Fibroblast of skin of abdomen (primary cell): Measurements from ENCODE around the gene PPARG.

ENCODE experiments used
- DNase-seq: peaks from one replicate; pipeline ENCODE4 v3.0.0-alpha.2; 2013

Gene PPARG

DNA sequence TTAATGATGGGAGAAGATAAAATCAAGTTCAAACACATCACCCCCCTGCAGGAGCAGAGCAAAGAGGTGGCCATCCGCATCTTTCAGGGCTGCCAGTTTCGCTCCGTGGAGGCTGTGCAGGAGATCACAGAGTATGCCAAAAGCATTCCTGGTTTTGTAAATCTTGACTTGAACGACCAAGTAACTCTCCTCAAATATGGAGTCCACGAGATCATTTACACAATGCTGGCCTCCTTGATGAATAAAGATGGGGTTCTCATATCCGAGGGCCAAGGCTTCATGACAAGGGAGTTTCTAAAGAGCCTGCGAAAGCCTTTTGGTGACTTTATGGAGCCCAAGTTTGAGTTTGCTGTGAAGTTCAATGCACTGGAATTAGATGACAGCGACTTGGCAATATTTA lies 127.9 kb downstream of the PPARG start:
- DNase-seq = no peak

DNA sequence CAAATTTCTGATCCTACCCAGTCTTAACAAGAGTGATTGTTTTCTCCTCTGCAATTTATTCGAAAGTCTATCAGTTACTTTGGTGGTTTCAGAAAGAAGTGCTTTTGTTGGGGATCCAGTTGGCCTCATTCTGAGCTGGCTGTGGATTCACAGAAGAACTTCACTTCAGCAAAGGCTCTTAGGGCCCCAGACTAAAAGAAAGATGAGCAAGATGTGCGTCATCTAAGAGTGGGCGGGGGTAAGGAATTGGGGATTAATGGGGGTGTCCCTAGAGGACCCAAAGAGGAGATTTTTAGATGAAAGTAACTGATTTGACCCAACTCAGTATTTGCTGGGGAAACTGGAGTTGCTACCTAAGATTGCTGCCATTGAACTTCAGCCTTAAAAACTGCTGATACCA lies 131.5 kb downstream of the PPARG start:
- DNase-seq = no peak

DNA sequence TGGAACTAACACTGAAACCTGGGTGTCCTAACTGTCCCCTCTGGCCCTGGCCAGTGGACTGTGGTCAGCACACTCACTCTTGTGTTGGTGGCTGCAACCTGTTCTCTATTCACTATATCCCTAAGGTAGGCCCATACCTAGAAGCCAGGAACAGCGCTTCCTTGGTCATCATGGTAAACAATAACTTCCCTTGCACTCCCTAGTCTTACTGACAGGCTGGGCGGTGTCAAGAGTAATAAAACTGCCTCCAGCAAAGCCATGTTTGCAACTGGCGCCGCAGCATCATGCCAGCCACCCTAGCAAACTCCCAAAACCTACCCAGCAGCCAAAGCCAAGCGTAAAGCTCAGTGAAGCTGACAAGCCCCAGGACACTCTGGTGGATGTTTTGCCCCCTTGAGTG lies 132.3 kb downstream of the PPARG start:
- DNase-seq = no peak

DNA sequence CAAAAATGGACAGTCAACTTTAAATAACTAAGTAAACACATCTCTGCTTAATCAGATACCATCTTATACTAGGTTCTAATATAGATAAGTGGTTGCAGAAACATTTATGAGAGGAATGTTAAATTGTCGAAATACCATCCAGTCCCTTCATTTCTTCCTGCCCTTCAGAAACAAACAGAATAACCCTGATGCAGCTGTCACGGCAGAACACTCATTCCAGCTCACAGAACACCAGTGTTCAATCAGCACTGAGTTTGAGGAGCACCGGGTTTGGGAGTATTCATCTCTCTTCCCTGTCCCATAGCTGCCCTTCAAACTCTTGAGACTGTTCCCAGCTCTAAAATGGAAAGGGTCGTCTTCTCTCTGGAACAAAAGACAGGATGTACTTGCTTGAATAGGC lies 134.3 kb downstream of the PPARG start:
- no peak for DNase-seq

DNA sequence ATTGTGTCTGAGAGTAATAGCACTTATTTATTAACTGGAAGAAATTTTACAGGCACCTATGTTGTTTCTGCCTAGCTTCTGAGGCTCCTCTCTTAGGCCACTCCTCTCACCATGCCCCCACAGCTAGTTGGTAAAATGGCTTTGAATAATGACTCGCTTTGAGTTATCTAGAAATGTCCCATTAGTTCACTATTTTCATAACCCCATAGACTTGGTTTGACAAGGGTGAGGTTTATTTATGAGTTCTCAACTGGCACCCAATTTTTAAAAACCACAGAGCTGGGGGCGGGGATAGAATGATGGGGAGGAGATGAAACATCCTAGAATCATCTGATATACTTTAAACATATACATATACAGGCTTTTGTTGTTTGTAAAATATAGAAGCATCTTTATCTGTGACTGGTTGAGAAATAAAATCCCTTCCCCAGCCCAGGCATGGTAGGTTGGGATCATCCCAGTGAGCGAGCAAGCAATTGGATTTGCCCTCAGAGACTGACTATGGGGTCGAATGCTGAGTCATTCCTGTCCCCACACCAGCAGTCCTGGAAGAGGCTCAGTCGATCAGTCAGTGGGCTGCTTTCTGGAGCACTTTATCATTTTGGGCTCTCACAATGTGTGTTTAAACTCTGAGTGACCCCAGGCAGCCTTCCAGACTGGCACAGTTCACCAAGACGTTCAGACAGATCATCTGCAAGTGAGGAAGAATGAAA lies 135.2 kb downstream of the PPARG start:
- DNase-seq = peak; percentile 68

DNA sequence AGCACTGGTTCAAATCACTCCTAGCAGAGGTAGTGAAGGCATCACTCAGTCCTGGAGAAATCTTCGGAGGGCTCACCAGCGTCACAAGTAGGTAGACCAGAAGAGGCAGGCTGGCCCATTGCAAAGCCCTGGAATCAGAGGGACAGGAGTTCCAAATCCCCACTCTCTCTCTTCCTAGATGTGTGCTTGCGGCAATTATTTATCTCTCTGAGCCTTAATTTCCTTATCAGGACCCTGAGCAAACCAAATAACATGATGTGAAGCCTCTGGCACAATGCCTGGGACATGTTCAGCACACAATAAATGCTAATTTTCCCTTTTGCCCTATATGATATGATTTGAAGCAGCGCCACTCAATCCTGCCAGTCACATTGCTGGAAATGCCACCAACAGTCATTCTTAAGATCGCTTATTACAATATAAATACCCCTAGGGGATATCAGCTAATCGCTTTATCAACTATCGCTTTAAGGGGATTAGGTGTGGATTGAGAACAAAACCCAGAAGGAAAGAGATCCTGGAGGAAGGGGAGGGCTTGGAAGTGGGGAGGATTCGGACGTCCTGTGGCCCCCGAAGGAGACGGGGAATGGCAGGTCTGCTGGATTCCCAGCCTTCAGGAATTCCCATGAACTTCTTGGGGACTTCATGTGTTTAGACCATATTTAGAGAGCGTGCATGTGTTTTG lies 135.9 kb downstream of the PPARG start:
- no peak for DNase-seq

DNA sequence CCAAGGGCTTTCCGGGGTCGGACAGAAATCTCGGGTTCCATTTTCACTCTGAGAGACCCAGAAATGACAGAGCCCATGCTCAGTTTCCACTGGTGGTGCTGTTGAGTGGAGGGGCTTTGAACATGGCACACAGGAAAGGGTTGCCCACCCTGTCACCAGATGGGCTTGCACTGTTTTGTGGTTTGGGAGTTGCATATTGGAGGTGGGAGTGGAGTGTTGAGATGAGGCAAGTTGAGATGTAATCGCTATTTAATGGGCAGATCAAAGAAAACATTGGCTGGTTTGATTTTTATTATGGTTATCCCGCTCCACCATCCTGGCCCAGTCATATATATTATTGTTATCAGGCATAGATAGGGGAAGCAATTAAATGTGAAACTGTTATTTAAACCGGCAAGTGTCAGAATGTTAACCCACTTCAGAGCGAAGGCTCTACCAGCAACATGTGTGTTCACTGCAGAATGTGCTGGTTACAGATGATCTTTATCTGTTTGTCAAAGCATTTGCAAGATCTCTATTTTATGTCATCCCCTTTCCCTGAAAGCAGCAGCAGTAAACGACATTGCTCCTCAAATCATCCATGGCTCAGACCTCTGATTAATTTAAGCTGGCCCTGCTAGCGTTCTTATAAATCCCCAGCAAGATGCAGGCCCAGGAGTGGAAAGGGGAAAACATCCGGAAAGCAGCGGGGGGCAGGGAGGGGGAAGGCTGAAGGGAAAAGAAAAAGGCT lies 137.1 kb downstream of the PPARG start:
- no peak for DNase-seq

DNA sequence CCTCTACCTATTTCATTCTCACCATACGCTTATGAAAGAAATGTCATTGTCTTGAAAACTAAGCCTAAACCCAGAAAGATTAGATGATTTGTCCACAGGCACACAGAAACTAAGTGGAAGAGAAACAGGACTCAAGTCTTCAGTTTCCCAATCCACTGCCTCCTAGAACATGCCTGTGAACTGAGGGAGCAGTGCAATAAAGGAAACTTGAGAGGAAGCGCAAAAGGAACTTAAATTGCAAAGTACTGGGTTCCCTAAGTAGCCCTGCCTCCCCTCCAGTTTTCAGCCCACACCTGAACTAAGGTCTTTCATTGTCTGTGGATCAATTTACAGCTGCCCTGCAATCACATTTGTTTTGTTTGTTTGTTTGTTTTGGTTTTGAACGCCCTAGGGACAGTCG lies 138.7 kb downstream of the PPARG start:
- DNase-seq = no peak

DNA sequence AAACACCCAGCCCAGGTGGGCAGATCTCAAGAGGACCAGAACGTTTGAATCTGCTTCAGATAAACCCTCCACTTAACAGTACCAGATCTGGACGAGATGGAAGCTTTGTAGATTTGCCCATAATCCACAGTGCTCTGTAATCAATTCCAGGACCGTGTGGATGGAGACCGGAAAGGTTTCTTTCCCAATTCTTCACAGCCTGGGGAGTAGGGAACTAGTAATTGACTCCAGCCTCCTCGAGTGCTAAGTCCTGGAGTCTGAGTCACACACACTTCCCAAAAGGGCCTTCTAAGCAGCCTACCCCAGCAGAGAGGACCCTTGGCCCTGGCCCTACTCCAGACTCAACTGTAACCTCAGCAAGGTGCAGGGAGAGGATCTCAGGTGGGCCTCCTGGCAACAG lies 139.3 kb downstream of the PPARG start:
- DNase-seq = peak; percentile 59

DNA sequence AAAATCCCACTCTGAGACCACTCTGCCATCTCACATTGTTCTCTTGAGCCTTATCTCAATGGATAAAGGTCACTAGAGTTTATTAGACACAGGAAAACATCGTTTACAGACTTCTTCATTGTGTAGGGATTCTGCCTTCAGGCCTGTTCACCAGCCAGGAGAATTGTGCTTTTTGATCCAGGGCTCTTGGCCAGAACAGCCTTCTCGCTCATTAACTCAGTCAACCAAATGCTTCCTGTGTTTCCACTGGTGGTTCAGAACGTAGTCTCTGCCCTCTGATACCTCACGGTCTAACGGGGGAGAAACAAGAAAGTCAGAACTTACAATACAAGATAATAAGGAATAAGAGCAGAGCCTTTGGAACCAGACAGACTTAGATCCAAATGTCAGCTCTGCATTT lies 141.2 kb downstream of the PPARG start:
- DNase-seq = no peak

DNA sequence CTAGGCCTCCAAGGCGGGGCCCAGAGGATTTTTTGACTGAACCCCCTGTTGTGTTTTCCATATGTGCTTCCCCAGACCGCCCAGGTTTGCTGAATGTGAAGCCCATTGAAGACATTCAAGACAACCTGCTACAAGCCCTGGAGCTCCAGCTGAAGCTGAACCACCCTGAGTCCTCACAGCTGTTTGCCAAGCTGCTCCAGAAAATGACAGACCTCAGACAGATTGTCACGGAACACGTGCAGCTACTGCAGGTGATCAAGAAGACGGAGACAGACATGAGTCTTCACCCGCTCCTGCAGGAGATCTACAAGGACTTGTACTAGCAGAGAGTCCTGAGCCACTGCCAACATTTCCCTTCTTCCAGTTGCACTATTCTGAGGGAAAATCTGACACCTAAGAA lies 145.0 kb downstream of the PPARG start:
- no peak for DNase-seq

DNA sequence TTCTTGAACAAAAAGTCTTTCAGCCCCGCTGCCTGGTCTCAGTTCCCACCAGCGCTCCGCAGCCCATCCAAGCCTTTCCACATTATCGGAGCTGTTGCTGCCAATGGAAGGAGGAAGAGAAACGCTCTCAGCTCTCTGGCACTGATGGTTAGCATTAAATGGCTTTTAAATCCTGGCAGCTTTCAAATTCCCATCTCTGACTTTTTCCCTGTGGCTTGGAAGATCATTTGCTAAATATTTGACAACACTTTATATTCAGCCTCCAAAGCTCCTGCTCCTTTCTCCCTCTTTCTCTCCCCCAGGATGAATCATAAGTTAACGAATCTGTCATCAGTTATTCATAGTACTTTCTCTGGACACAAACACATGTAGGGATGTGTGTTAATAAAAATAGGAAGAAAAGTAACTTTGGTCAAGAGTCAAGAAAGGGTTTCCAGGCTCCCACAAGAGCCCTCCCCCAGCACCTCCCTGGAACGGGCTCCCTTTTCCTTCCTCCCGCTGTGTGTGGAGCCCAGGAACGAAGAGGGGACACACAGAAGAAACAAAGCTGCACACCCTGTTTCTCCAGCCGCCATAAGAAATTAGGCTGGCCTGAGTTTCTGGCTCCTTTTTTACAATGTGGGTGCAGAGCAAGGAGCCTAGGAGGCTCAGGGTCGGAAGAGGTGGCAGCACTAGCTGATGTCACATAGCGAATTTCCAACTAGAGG lies 147.8 kb downstream of the PPARG start:
- peak; percentile 88 for DNase-seq

DNA sequence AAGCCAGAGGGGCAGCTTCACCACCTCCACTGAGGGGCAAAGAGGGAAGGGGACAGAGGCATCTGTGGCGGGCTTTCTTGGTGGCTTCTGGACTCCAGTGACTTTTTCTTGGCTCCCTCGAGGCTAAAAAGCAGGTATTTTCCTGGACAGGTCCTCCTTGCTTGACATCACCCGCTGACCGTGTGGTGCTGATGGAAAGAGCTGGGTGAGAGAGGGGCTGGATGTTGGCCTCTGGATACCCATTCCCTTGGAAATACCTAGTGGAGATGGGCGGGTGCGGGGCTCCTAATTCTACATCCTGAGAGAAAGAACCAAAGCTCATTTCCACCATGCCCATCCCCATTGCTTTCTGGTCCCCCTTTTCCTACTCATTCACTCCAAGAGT lies 148.3 kb downstream of the PPARG start:
- no peak for DNase-seq

DNA sequence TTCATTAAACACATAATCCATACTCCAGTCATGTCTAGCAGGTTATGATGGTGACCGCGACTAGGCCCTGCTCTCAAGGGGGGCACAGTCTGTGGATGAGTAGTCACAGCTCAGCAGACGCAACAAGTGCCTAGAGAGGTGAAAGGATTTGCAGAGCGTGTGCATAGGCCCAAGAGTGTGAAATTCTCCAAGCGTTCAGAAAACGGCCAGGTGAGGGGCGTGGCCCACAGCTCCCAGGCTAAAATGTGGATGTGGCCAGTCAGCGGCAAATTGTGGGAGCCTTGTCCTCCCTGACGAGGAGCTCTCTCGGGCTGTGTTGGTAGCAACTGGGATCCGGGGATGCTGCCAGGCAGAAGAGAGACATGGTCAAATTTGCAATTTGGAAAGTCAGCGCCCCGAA lies 149.0 kb downstream of the PPARG start:
- DNase-seq = no peak

DNA sequence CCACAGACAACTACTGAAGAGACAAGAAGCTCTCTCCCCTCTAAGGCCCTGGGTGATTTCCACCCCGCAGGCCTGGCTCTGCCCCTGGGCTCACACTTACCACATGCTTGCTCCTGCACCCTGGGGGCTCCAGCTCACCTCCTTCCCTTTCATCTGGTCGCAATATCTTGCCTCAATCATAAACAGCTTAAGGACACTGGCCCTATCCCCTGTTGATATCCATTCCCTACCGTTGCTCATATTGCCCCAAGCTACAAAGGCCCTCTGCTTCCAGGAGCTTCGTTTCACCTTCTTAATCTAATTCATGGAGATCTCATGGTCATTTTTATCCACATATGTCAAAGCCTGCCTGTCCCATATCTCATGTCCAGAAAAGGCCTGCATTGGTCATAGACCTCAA lies 149.4 kb downstream of the PPARG start:
- no peak for DNase-seq

DNA sequence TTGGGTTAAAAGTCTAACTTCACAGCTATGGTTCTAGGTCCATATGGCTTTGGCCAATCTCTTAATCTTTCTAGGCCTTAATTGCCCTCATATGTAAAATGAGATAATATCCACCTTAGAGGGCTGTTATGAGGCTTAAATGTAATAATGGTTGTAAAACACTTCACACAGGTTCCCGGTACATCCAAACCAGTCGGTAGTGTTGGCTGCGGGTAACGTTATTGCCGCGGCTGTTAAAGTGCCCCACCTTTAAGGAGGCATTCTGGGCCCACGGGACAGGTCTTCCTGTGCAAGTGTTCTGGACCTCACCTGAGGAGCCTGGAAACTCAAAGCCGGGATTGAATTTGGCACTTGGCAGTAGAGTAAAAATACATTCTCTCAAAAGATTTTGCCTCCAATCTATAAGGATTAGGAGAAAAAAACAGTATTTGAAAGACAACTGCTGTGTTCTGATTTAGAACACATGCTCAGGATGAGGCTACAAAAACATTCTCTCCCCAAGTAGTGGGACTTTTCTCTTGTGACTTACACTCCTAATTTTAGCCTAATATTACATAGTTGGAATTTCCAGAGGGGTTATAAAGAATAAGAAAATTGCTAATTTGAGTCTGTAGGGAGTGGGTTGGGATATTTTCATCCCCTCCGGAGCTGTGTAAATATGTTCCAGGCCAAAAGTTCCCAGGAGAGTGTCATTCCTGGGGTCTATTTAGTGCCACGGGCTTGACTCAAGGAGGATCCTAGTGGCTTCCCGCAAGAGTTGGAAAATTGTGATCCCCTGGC lies 150.5 kb downstream of the PPARG start:
- DNase-seq = no peak

DNA sequence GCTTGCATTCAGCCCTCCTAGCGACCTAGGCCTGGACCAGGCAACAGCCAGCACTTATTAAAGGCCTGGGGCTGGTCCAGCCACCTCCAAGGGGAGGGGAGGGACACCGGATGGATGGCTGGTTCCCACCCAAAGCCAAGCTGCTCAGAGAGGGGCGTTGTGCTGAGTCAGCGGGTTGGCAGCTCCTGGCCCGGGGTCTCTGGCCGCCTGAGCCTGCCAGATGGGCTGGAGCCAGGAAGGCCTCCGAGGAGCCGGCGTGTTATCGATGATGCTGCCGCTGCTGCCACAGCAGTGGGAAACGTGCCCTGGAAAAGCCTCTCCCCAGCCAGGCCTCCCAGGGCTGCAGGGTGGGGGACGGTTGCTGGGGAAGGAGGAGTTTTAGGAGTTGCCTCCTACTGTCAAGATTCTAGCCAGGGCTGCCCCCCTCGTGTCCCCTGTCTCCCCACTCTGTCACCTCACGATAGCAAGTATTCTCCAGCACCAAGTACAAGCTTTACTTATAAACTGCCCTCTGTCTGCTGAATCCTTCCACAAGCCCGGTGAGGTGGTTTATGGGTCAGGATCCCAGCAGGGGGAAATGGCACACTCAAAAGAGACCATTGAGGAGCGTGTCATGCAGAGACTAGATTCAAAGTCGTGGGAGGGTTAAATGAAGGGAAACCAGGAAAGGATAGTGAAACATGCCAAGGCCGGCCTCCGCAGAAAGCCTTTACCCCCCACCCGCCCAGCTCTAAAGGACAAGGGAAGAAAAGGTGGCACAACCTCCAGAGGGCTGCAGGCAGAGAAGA lies 152.3 kb downstream of the PPARG start:
- DNase-seq = peak; percentile 79

DNA sequence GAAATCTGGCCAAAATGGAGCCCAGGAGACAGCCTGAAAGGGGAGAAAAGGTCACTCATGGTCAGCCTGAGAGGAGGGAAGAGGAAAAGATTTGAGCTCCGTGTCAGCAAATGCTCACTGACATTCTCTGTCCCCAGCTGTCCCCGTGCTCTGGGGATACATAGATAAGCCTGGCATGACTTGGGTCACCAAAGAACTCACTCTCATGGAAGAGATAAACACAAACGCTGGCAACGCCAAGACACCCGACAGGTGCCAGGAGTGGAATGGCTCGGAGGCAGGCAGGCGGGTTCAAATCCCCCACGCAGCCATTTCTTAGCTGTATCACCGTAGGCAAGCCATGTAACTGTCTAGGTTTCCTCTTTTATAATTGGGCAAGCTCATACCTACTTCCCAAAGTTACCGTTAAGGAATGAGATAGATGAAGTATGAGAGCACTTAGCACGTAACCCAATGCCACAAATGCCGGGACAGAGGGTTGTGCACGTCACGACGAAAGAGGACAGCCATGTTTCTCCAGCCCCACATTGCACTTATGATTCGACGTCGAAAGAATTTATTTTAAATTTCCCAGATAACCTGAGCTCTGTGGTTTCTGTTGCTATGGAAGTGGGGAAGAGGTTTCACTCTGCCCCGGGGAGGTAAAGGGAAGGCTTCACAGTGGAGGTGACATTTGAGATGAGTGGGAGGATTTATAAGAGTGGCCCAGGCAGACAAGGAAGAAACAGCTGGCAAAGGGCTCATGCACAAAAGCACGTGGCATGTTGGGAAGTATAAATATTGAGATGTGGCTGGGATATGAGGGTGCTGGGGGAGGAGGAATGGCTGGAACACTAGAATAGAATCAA lies 154.0 kb downstream of the PPARG start:
- DNase-seq = no peak

DNA sequence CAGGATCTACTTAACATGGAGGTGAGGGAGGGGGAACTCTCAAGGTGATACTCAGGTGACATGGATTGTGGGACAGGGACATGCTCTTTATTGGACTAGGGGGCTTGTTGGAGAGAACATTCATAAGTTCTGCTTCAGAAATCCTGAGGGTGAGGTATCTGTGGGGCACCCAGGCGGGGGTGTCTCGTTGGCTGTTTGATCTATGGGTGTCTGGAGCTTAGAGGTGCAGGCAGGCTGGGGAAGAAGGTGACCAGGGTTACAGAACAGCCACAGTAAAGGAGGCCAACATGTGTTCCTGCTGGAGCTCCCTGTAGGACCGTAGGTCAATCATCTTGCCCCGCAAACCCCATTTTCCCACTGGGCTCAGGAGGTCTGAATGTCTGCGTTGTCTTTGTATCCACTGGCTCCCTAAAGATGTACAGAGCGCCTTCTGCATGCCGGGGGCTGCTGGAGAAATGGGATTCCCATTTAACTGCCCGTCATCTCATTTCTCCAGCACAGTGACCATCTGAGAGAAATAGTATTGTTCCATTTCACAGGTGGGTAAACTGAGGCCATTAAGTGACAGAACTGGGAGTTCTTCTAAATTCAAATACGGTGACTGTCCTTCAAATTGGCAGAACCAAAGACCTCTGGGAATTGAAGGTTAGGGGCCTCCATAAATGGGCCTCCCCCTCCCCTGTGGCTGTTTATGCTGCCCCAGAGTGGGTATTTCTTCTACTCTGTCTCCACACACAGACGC lies 155.1 kb downstream of the PPARG start:
- no peak for DNase-seq
